ENCODE data around the gene NCK2. TPM values are rescaled to one million over a fixed set of nuclear protein-coding genes. Genes with fewer than 3 reads are reported as not detected.

The NCK2 gene
- total and polyA plus RNA-seq, 9 of the 15 experiments (the other 6 are each of a cell fraction or from before 2014, with no cell fraction given), result 0.90 to 27.9 (median 15.9) TPM

GRCh38 chr2:105753380-105753779 is 8.7 kb downstream of the NCK2 start:
- Histone ChIP-seq H4K20me1 (replicated peaks; ENCODE audit: control insufficient read depth, insufficient read depth, low read length) (peaks cover 3% of the 10 kb centered on the region; the same call in 1 of the 2 replicates), H3K4me1 (replicated peaks in 1 of 2; ENCODE audit: control insufficient read depth in 2 of 2, insufficient read depth in 2 of 2, low read length in 2 of 2) (no peaks in the 10 kb centered on the region; a peak in 3 of 5 replicates), H3K79me2 (ENCODE audit: control insufficient read depth, insufficient read depth, low read length) (peaks cover 16% of the 10 kb centered on the region; the same call in 1 of the 3 replicates), H3K4me3 (no peak overlapping the region), H3K9ac (ENCODE audit: insufficient read depth in 1 of 2, low read depth in 2 of 2, low read length in 2 of 2) (no peak overlapping the region), H3K4me2 (ENCODE audit: insufficient read depth, low read length) (no peak overlapping the region), H3K36me3 (ENCODE audit: control insufficient read depth, insufficient read depth, low read length) (peaks cover 2% of the 10 kb centered on the region; the same call in 1 of the 3 replicates), H3K9me3 (replicated peaks; ENCODE audit: control insufficient read depth, insufficient read depth, low read depth, low read length) (no peaks in the 10 kb centered on the region), H3K27ac (ENCODE audit: extremely low read depth, low read depth, low read length) (no peak overlapping the region), H2AFZ (ENCODE audit: low read depth, low read length) (no peak overlapping the region), H3K9me1 (ENCODE audit: control insufficient read depth, insufficient read depth, low read length) (no peaks in the 10 kb centered on the region), H3K27me3 (ENCODE audit: control insufficient read depth in 2 of 2, insufficient read depth in 2 of 2, low read length in 2 of 2) (no peaks in the 10 kb centered on the region)
- intact Hi-C loops (cut with micrococcal nuclease) (no loop called here), in situ Hi-C loops (cut with MboI) (no loop called here)
- ChIA-PET CTCF (ENCODE audit: low intra/inter-chr PET ratio) (no interaction called here), POLR2A (interaction anchor here (1.1 kb wide), 1 partner anchor 9 kb away, joined by 3 read pairs; no protein-coding TSS in a partner anchor)
- ATAC-seq, result no peak
- TF ChIP-seq ZNF79 (CRISPR knock-in tag; IDR thresholded peaks at IDR 0.05; ENCODE audit: low read depth), result no peak
- no peak for FAIRE-seq
- 48% methylated on average over 2 of the region's 2 CpGs for WGBS (ENCODE audit: insufficient coverage, low coverage, missing lambda C conversion rate)
- BruUV-seq (replicated peaks), result no TSS peak
- no peak for DNase-seq (ENCODE audit: extremely low read depth in 1 of 4, low spot score in 3 of 4)

GRCh38 chr2:105754011-105754410 is 9.3 kb downstream of the NCK2 start:
- no TSS peak for BruUV-seq (replicated peaks)
- H3K27ac ChIP-seq (ENCODE audit: extremely low read depth, low read depth, low read length), result no peak overlapping the region
- H3K9me1 ChIP-seq (ENCODE audit: control insufficient read depth, insufficient read depth, low read length), result no peaks in the 10 kb centered on the region
- peak overlapping the region in 1 of 2 experiments; percentile 31; a peak in 1 of 4 replicates for H3K9ac ChIP-seq (ENCODE audit: insufficient read depth in 1 of 2, low read depth in 2 of 2, low read length in 2 of 2)
- ChIA-PET CTCF (ENCODE audit: low intra/inter-chr PET ratio) (no interaction called here), POLR2A (interaction anchor here (2.1 kb wide), 1 partner anchor 10 kb away, joined by 7 read pairs; no protein-coding TSS in a partner anchor)
- no peak for ATAC-seq
- in situ Hi-C loops (cut with MboI) (no loop called here), intact Hi-C loops (cut with micrococcal nuclease) (no loop called here)
- peaks cover 14% of the 10 kb centered on the region; the same call in 1 of the 3 replicates for H3K79me2 ChIP-seq (ENCODE audit: control insufficient read depth, insufficient read depth, low read length)
- H3K4me3 ChIP-seq, result no peak overlapping the region
- H3K9me3 ChIP-seq (replicated peaks; ENCODE audit: control insufficient read depth, insufficient read depth, low read depth, low read length), result no peaks in the 10 kb centered on the region
- peaks cover 2% of the 10 kb centered on the region; the same call in 1 of the 3 replicates for H3K36me3 ChIP-seq (ENCODE audit: control insufficient read depth, insufficient read depth, low read length)
- 29% methylated on average over 5 of the region's 5 CpGs for WGBS (ENCODE audit: insufficient coverage, low coverage, missing lambda C conversion rate)
- no peak for TF ChIP-seq KLF1 (tag; IDR thresholded peaks at IDR 0.05)
- TF ChIP-seq CTBP1 (IDR thresholded peaks at IDR 0.05; ENCODE audit: borderline replicate concordance), result no peak
- no peak for TF ChIP-seq HSF4 (CRISPR knock-in tag; IDR thresholded peaks at IDR 0.05; ENCODE audit: borderline replicate concordance)
- TF ChIP-seq TFE3 (CRISPR knock-in tag; IDR thresholded peaks at IDR 0.05), result no peak
- H3K4me2 ChIP-seq (ENCODE audit: insufficient read depth, low read length), result no peak overlapping the region
- FAIRE-seq, result no peak
- no peaks in the 10 kb centered on the region for H3K27me3 ChIP-seq (ENCODE audit: control insufficient read depth in 2 of 2, insufficient read depth in 2 of 2, low read length in 2 of 2)
- peaks cover 3% of the 10 kb centered on the region; the same call in 1 of the 2 replicates for H4K20me1 ChIP-seq (replicated peaks; ENCODE audit: control insufficient read depth, insufficient read depth, low read length)
- no peaks in the 10 kb centered on the region; a peak in 3 of 5 replicates for H3K4me1 ChIP-seq (replicated peaks in 1 of 2; ENCODE audit: control insufficient read depth in 2 of 2, insufficient read depth in 2 of 2, low read length in 2 of 2)
- no peak for DNase-seq (ENCODE audit: extremely low read depth in 1 of 4, low spot score in 3 of 4)
- H2AFZ ChIP-seq (ENCODE audit: low read depth, low read length), result no peak overlapping the region

Data from K562 (cell line).